Ammon's horn (tissue), 1 donor: ENCODE data around the gene TNKS1BP1.

Experiments used
- DNase-seq: peaks from one replicate; pipeline ENCODE4 v3.0.0-alpha.2; 2016; ENCODE audit warnings: low spot score

Gene TNKS1BP1

GRCh38 chr11:57330029-57330428 is 5.3 kb upstream of the TNKS1BP1 start:
- DNase-seq = no peak

GRCh38 chr11:57327721-57328120 is 3.0 kb upstream of the TNKS1BP1 start:
- DNase-seq = no peak

GRCh38 chr11:57325735-57326048 is 940 bp upstream of the TNKS1BP1 start:
- DNase-seq = no peak

GRCh38 chr11:57324154-57324885 is 432 bp downstream of the TNKS1BP1 start:
- no peak for DNase-seq

- no peak for DNase-seq
These were observed 948 bp downstream of the TNKS1BP1 start for GRCh38 chr11:57323855-57324153.

GRCh38 chr11:57323167-57323854 is 1.4 kb downstream of the TNKS1BP1 start:
- no peak for DNase-seq

GRCh38 chr11:57322256-57323166 is 2.2 kb downstream of the TNKS1BP1 start:
- DNase-seq = peak; percentile 83

GRCh38 chr11:57321388-57322255 is 3.1 kb downstream of the TNKS1BP1 start:
- no peak for DNase-seq

GRCh38 chr11:57320719-57321387 is 3.9 kb downstream of the TNKS1BP1 start:
- DNase-seq = no peak

GRCh38 chr11:57320067-57320718 is 4.6 kb downstream of the TNKS1BP1 start:
- no peak for DNase-seq

GRCh38 chr11:57318178-57318577 is 6.6 kb downstream of the TNKS1BP1 start:
- peak; percentile 45 for DNase-seq

GRCh38 chr11:57316017-57316416 is 8.7 kb downstream of the TNKS1BP1 start:
- no peak for DNase-seq

GRCh38 chr11:57315491-57315890 is 9.3 kb downstream of the TNKS1BP1 start:
- DNase-seq = no peak

GRCh38 chr11:57314221-57314973 is 10.4 kb downstream of the TNKS1BP1 start:
- no peak for DNase-seq

GRCh38 chr11:57313788-57314135 is 11.0 kb downstream of the TNKS1BP1 start:
- DNase-seq = no peak

GRCh38 chr11:57313071-57313787 is 11.5 kb downstream of the TNKS1BP1 start:
- DNase-seq = no peak

- no peak for DNase-seq
These were observed 12.2 kb downstream of the TNKS1BP1 start for GRCh38 chr11:57312511-57313021.

GRCh38 chr11:57311109-57311936 is 13.4 kb downstream of the TNKS1BP1 start:
- DNase-seq = peak; percentile 66
